LNCaP clone FGC (cell line): Measurements from ENCODE around the gene CTCF.

Experiments
- DNase-seq: peaks from one replicate; pipeline ENCODE4 v3.0.0-alpha.2; 2011; ENCODE audit warnings: low read depth
- H3K4me3 ChIP-seq: 2 replicates; pipeline ENCODE4 v1.5.1; 2011; ENCODE audit warnings: mild to moderate bottlenecking, low read depth, low read length, control low read depth
- TF ChIP-seq, protein P1 (sequence below): IDR thresholded peaks from 2 replicates; pipeline ENCODE4 v1.5.1; 2012; ENCODE audit warnings: mild to moderate bottlenecking; ENCODE audit not compliant: control insufficient read depth, insufficient read depth; ENCODE audit errors: extremely low read depth

CTCF gene

DNA sequence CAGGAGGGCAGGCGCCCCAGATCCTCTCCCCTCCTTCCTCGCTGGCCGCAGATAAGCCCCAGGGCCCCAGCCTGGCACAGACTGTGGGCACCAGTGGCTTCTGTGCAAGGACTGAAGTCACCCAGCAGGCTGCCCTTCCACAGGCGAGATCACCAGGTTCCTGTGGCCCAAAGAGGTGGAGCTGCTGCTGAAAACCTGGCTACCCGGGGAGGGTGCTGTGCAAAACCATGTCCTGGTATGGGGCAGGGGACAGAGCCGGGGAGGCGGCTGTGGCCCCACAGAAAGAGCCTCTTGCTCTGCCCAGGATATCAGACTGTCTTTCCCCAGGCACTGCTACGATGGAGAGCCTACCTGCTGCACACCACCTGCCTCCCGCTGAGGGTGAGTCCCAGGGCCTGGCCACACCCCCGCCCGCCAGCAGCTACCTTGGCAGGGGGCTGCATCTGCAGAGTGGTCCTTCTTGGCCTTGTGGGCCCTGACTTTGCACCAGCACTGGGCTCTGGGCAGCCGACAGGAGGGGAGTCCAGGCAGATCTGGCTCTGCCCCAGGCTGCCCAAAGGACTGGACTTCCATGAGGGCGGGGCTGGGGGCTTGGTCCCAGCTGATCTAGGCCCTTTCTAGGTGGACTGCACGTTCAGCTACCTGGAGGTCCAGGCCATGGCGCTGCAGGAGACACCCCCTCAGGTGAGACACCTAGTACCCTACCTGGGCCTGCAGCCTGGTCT is 83.2 kb downstream of the CTCF start:
- no peak for DNase-seq
- TF ChIP-seq, protein P1, sequence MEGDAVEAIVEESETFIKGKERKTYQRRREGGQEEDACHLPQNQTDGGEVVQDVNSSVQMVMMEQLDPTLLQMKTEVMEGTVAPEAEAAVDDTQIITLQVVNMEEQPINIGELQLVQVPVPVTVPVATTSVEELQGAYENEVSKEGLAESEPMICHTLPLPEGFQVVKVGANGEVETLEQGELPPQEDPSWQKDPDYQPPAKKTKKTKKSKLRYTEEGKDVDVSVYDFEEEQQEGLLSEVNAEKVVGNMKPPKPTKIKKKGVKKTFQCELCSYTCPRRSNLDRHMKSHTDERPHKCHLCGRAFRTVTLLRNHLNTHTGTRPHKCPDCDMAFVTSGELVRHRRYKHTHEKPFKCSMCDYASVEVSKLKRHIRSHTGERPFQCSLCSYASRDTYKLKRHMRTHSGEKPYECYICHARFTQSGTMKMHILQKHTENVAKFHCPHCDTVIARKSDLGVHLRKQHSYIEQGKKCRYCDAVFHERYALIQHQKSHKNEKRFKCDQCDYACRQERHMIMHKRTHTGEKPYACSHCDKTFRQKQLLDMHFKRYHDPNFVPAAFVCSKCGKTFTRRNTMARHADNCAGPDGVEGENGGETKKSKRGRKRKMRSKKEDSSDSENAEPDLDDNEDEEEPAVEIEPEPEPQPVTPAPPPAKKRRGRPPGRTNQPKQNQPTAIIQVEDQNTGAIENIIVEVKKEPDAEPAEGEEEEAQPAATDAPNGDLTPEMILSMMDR = no peak
- H3K4me3 ChIP-seq = no peak overlapping the region

DNA sequence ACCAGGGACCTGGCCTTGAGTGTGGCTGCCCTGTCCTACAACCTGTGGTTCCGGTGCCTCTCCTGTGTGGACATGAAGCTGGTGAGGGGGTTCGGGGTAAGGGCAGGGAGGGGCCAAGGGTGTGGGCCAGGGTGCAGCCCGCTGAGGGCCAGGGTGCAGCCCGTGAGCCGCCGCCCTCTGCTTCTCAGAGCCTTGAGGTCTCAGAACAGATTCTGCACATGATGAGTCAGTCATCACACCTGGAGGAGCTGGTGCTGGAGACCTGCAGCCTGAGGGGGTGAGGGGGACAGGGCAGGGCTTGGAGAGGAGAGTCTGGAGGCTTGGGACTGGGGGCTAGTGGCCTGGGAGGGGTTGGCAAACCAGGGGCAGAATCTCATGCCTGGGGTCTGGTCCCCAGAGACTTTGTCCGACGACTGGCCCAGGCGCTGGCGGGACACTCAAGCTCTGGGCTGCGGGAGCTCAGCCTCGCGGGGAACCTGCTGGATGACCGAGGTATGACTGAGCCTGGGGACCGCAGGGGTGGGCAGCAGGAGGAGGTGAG is 84.9 kb downstream of the CTCF start:
- TF ChIP-seq, protein P1 = no peak
- no peak overlapping the region for H3K4me3 ChIP-seq
- no peak for DNase-seq

DNA sequence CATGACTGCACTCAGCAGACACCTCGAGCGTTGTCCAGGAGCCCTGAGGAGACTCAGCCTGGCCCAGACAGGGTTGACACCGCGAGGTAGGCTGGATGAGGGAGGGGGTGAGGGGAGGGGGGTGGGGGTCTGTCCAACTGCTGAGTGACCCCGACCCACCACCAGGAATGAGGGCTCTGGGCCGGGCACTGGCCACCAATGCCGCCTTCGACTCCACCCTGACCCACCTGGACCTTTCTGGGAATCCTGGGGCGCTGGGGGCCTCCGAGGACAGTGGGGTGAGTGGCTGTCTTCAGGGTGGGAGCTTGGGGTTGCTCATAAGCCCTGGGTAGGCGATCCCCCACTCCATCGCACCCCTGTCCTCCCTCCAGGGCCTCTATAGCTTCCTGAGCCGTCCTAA is 85.4 kb downstream of the CTCF start:
- TF ChIP-seq, protein P1 = no peak
- no peak overlapping the region for H3K4me3 ChIP-seq
- no peak for DNase-seq

DNA sequence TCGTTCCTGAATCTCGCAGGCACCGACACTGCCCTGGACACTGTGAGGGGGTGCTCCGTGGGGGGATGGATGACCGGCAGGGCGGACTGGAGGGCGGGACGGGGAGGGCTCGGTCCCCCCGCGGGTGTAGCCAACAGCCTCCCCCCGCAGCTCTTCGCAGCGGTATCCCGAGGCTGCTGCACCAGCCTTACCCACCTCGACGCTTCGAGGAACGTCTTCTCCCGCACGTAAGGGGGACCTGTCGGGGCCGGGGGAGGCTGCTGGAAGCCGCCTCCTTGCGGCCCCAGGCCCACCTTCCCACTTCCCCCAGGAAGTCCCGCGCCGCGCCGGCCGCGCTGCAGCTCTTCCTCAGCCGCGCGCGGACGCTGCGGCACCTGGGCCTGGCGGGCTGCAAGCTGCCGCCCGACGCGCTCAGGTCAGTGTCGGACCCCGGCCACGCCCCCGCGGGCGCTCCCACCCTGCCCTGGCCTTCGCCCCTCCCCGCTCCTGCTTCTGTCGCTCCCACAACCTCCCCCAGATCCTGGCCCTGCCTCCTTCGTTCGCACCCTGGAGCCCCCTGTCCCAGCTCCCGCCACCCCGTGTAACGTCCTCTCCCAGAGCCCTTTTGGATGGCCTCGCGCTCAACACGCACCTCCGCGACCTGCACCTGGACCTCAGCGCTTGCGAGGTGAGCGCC is 85.9 kb downstream of the CTCF start:
- TF ChIP-seq, protein P1 = no peak
- no peak overlapping the region for H3K4me3 ChIP-seq
- no peak for DNase-seq

GRCh38 chr16:67648764-67649407 is 86.6 kb downstream of the CTCF start:
- TF ChIP-seq, protein P1 = no peak
- DNase-seq = no peak
- H3K4me3 ChIP-seq = no peak overlapping the region

- no peak overlapping the region for H3K4me3 ChIP-seq
- DNase-seq = no peak
- TF ChIP-seq, protein P1 = no peak
Measured at GRCh38 chr16:67649494-67649931, 87.2 kb downstream of the CTCF start.
